Mammary epithelial cell (primary cell): ENCODE measurements around the gene KCNIP3.

ENCODE experiments used
- EZH2 ChIP-seq: IDR thresholded peaks from 2 replicates; pipeline ENCODE4 v1.6.1; 2012; ENCODE audit warnings: low read length, inconsistent platforms, borderline replicate concordance
- TF ChIP-seq, protein P1 (sequence below), 2 donors: IDR thresholded peaks in 1 of 2; conservative IDR thresholded peaks in 1 of 2; 2 replicates each; pipeline ENCODE4 v1.5.1; 2011 to 2012; ENCODE audit warnings: inconsistent platforms in 2 of 2, low read length in 2 of 2, mild to moderate bottlenecking in 2 of 2, control low read depth in 1 of 2, low read depth in 1 of 2; ENCODE audit not compliant: insufficient read depth in 1 of 2; ENCODE audit errors: extremely low read depth in 1 of 2

DNA sequence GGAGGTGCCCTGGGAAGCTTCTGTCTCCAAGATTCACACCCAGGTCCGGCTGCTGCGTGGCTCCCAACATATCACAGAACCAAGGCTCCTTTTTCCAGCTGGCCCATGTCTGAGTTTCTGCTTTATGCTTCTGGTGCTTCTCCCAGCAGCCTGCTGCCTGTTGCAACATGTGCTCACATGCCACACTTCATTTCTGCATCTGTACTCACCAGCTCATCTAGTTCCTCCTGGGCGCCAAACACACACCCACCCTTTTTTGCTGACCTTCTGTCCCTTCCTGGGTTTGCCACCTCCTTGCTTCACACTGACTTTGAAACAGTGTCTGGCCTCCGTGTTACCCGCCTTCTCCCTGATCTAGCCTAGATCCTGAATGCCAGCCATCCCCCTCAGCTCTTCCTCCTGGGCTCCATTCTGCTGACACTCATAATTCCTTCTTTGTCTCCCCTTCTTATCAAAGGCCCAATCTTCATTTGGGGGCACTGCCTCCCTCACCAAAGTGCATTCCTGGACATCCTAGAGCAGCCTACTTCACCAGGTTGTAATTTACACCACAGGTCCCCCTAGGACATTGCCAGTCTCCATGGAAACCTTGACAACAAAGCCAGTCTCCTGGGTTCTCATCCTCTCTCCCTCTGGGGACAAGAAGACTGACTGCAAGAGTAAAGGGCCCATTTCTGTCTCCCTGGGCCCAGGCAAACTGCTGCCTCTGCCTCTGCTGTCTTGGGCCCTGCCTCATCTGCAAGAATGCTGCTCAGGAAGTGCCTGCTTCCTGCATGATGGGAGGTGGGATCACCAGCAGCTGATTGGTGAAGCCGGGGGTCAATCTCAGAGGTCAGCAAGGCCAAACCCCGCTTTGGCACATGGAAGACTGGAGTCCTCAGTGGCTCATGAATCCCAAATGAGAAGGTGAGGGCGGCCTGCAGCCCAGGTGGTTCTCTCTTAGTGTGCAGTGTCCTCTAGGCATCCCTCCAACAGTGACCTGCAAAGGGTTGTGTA, 36.8 kb upstream of the KCNIP3 start:
- TF ChIP-seq, protein P1, sequence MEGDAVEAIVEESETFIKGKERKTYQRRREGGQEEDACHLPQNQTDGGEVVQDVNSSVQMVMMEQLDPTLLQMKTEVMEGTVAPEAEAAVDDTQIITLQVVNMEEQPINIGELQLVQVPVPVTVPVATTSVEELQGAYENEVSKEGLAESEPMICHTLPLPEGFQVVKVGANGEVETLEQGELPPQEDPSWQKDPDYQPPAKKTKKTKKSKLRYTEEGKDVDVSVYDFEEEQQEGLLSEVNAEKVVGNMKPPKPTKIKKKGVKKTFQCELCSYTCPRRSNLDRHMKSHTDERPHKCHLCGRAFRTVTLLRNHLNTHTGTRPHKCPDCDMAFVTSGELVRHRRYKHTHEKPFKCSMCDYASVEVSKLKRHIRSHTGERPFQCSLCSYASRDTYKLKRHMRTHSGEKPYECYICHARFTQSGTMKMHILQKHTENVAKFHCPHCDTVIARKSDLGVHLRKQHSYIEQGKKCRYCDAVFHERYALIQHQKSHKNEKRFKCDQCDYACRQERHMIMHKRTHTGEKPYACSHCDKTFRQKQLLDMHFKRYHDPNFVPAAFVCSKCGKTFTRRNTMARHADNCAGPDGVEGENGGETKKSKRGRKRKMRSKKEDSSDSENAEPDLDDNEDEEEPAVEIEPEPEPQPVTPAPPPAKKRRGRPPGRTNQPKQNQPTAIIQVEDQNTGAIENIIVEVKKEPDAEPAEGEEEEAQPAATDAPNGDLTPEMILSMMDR (conservative IDR thresholded peaks at IDR 0.05 in 1 of 2, IDR thresholded peaks at IDR 0.05 in 1 of 2; ENCODE audit: extremely low read depth in 1 of 2, insufficient read depth in 1 of 2, low read depth in 1 of 2, low read length in 2 of 2) = no peak
- no peak for TF ChIP-seq EZH2
